Measurements from ENCODE around the gene PM20D1. TPM values are rescaled to one million over a fixed set of nuclear protein-coding genes. Genes with fewer than 3 reads are reported as not detected.

PM20D1 gene
- total RNA-seq, 1 donor from 2014 or later: not detected

- Histone ChIP-seq H3K27ac (ENCODE audit: low read depth, low read length) (no peak overlapping the region), H3K4me3 (ENCODE audit: insufficient read depth, low read depth, low read length) (no peak overlapping the region), H3K79me2 (ENCODE audit: insufficient read depth, low read length) (no peaks in the 10 kb centered on the region), H2AFZ (ENCODE audit: low read depth, low read length) (no peak overlapping the region), H3K4me2 (ENCODE audit: low read length) (no peak overlapping the region), H4K20me1 (ENCODE audit: insufficient read depth, low read length) (no peaks in the 10 kb centered on the region), H3K9ac (ENCODE audit: low read length) (no peak overlapping the region), H3K4me1 (ENCODE audit: insufficient read depth, low read length) (no peaks in the 10 kb centered on the region), H3K36me3 (ENCODE audit: insufficient read depth, low read length) (no peaks in the 10 kb centered on the region), H3K27me3 (ENCODE audit: insufficient read depth, low read length) (peaks cover 11% of the 10 kb centered on the region), H3K9me3 (ENCODE audit: insufficient read depth, low read depth, low read length) (no peaks in the 10 kb centered on the region)
- H3K27ac Mint-ChIP-seq (ENCODE audit: unreplicated experiment): no peak overlapping the region
- H3K4me1 Mint-ChIP-seq (ENCODE audit: low read depth, unreplicated experiment): peaks cover 7% of the 10 kb centered on the region
- DNase-seq (ENCODE audit: low read depth): no peak
- peaks cover 4% of the 10 kb centered on the region for H3K9me3 Mint-ChIP-seq (ENCODE audit: unreplicated experiment)
- H3K4me3 Mint-ChIP-seq (ENCODE audit: unreplicated experiment): no peak overlapping the region
- no peak for FAIRE-seq
- H3K36me3 Mint-ChIP-seq (ENCODE audit: low read depth, unreplicated experiment): no peaks in the 10 kb centered on the region
- peaks cover 24% of the 10 kb centered on the region for H3K27me3 Mint-ChIP-seq (ENCODE audit: low read depth, unreplicated experiment)
- no peak for TF ChIP-seq EZH2 (IDR thresholded peaks at IDR 0.05; ENCODE audit: insufficient read depth, low read length)
- TF ChIP-seq CTCF (IDR thresholded peaks at IDR 0.05; ENCODE audit: insufficient read depth, low read depth, low read length): no peak
Measured at GRCh38 chr1:205840146-205840923, 9.6 kb downstream of the PM20D1 start.

GRCh38 chr1:205837382-205837970, 12.5 kb downstream of the PM20D1 start:
- H3K9ac ChIP-seq (ENCODE audit: low read length): no peak overlapping the region
- peaks cover 14% of the 10 kb centered on the region for H3K4me1 Mint-ChIP-seq (ENCODE audit: low read depth, unreplicated experiment)
- H3K9me3 ChIP-seq (ENCODE audit: insufficient read depth, low read depth, low read length): no peaks in the 10 kb centered on the region
- no peaks in the 10 kb centered on the region for H3K36me3 Mint-ChIP-seq (ENCODE audit: low read depth, unreplicated experiment)
- no peak overlapping the region for H3K27ac ChIP-seq (ENCODE audit: low read depth, low read length)
- H3K4me2 ChIP-seq (ENCODE audit: low read length): no peak overlapping the region
- H3K4me3 ChIP-seq (ENCODE audit: insufficient read depth, low read depth, low read length): no peak overlapping the region
- TF ChIP-seq EZH2 (IDR thresholded peaks at IDR 0.05; ENCODE audit: insufficient read depth, low read length) (no peak), CTCF (IDR thresholded peaks at IDR 0.05; ENCODE audit: insufficient read depth, low read depth, low read length) (no peak)
- H3K4me3 Mint-ChIP-seq (ENCODE audit: unreplicated experiment): no peak overlapping the region
- no peaks in the 10 kb centered on the region for H3K79me2 ChIP-seq (ENCODE audit: insufficient read depth, low read length)
- peaks cover 17% of the 10 kb centered on the region for H3K27me3 Mint-ChIP-seq (ENCODE audit: low read depth, unreplicated experiment)
- H3K9me3 Mint-ChIP-seq (ENCODE audit: unreplicated experiment): no peaks in the 10 kb centered on the region
- no peaks in the 10 kb centered on the region for H3K4me1 ChIP-seq (ENCODE audit: insufficient read depth, low read length)
- DNase-seq (ENCODE audit: low read depth) (no peak), FAIRE-seq (no peak)
- H3K27ac Mint-ChIP-seq (ENCODE audit: unreplicated experiment): no peak overlapping the region
- H4K20me1 ChIP-seq (ENCODE audit: insufficient read depth, low read length): no peaks in the 10 kb centered on the region
- H2AFZ ChIP-seq (ENCODE audit: low read depth, low read length): no peak overlapping the region
- H3K36me3 ChIP-seq (ENCODE audit: insufficient read depth, low read length): no peaks in the 10 kb centered on the region
- H3K27me3 ChIP-seq (ENCODE audit: insufficient read depth, low read length): peaks cover 16% of the 10 kb centered on the region

- Mint-ChIP-seq H3K27me3 (ENCODE audit: low read depth, unreplicated experiment) (peaks cover 11% of the 10 kb centered on the region), H3K9me3 (ENCODE audit: unreplicated experiment) (peaks cover 2% of the 10 kb centered on the region), H3K4me3 (ENCODE audit: unreplicated experiment) (no peak overlapping the region), H3K36me3 (ENCODE audit: low read depth, unreplicated experiment) (no peaks in the 10 kb centered on the region), H3K27ac (ENCODE audit: unreplicated experiment) (no peak overlapping the region), H3K4me1 (ENCODE audit: low read depth, unreplicated experiment) (peaks cover 16% of the 10 kb centered on the region)
- Histone ChIP-seq H3K27me3 (ENCODE audit: insufficient read depth, low read length) (peaks cover 5% of the 10 kb centered on the region), H3K4me1 (ENCODE audit: insufficient read depth, low read length) (no peaks in the 10 kb centered on the region), H3K36me3 (ENCODE audit: insufficient read depth, low read length) (no peaks in the 10 kb centered on the region), H3K4me2 (ENCODE audit: low read length) (no peak overlapping the region), H2AFZ (ENCODE audit: low read depth, low read length) (no peak overlapping the region), H3K4me3 (ENCODE audit: insufficient read depth, low read depth, low read length) (no peak overlapping the region), H4K20me1 (ENCODE audit: insufficient read depth, low read length) (no peaks in the 10 kb centered on the region), H3K9me3 (ENCODE audit: insufficient read depth, low read depth, low read length) (no peaks in the 10 kb centered on the region), H3K27ac (ENCODE audit: low read depth, low read length) (no peak overlapping the region), H3K79me2 (ENCODE audit: insufficient read depth, low read length) (no peaks in the 10 kb centered on the region), H3K9ac (ENCODE audit: low read length) (no peak overlapping the region)
- FAIRE-seq: no peak
- DNase-seq (ENCODE audit: low read depth): no peak
- TF ChIP-seq CTCF (IDR thresholded peaks at IDR 0.05; ENCODE audit: insufficient read depth, low read depth, low read length) (no peak), EZH2 (IDR thresholded peaks at IDR 0.05; ENCODE audit: insufficient read depth, low read length) (no peak)
Measured at GRCh38 chr1:205834751-205835150, 15.2 kb downstream of the PM20D1 start.
